C4-2B (cell line): ENCODE data around the gene MAML1.

Experiments used
- ZFX ChIP-seq: fragments of 450-650 bp; IDR thresholded peaks from 2 replicates; pipeline ENCODE4 v1.6.1; 2017
- TF ChIP-seq, protein P1 (sequence below): fragments of 450-650 bp; conservative IDR thresholded peaks from 2 replicates; pipeline ENCODE4 v1.5.1; 2017; ENCODE audit warnings: mild to moderate bottlenecking

GRCh38 chr5:179767496-179768100, 35.0 kb downstream of the MAML1 start:
- TF ChIP-seq, protein P1, sequence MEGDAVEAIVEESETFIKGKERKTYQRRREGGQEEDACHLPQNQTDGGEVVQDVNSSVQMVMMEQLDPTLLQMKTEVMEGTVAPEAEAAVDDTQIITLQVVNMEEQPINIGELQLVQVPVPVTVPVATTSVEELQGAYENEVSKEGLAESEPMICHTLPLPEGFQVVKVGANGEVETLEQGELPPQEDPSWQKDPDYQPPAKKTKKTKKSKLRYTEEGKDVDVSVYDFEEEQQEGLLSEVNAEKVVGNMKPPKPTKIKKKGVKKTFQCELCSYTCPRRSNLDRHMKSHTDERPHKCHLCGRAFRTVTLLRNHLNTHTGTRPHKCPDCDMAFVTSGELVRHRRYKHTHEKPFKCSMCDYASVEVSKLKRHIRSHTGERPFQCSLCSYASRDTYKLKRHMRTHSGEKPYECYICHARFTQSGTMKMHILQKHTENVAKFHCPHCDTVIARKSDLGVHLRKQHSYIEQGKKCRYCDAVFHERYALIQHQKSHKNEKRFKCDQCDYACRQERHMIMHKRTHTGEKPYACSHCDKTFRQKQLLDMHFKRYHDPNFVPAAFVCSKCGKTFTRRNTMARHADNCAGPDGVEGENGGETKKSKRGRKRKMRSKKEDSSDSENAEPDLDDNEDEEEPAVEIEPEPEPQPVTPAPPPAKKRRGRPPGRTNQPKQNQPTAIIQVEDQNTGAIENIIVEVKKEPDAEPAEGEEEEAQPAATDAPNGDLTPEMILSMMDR: no peak
- no peak for TF ChIP-seq ZFX
